Esophagus squamous epithelium (tissue), 5 donors: ENCODE results near the gene NONO. TPM values are rescaled to one million over a fixed set of nuclear protein-coding genes. Genes with fewer than 3 reads are reported as not detected.
"Not testable (repeated sequence)": the region's sequence is repeated elsewhere in the genome, so short reads cannot be mapped to it uniquely, and the experiment has no call there.

ENCODE experiments used
- DNase-seq: peaks from one replicate; lab custom pipeline; 2025; lab: John Stamatoyannopoulos, UW
- H3K27ac ChIP-seq, 4 donors: fragments of 200-600 bp; sonication (generic); one replicate each; pipeline ENCODE4 v1.5.1; 2016 to 2019; ENCODE audit warnings: mild to moderate bottlenecking in 1 of 4
- H3K27me3 ChIP-seq, 4 donors: fragments of 200-600 bp; sonication (generic); 1 replicate in 3 of 4; 2 replicates in 1 of 4; pipeline versions ENCODE4 v1.5.1 to v1.6.0; 2017 to 2021; ENCODE audit warnings: antibody characterized with exemption in 1 of 4
- H3K36me3 ChIP-seq, 3 donors: fragments of 200-600 bp; sonication (generic); one replicate each; pipeline ENCODE4 v1.5.1; 2016 to 2019
- H3K4me1 ChIP-seq, 3 donors: fragments of 200-600 bp; sonication (generic); one replicate each; pipeline ENCODE4 v1.5.1; 2017 to 2019
- H3K4me3 ChIP-seq, 4 donors: fragments of 200-600 bp; sonication (generic); 1 replicate in 3 of 4; 2 replicates in 1 of 4; pipeline ENCODE4 v1.5.1; 2016 to 2019; ENCODE audit warnings: mild to moderate bottlenecking in 2 of 4, moderate library complexity in 1 of 4
- H3K9me3 ChIP-seq, 3 donors: fragments of 200-600 bp; sonication (generic); one replicate each; pipeline ENCODE4 v1.5.1; 2016 to 2019
- CTCF ChIP-seq, 6 experiments: fragments of 450-650 bp in 4 of 6; fragments of 200-600 bp in 2 of 6; sonication (generic) in 2 of 6; IDR thresholded peaks; one replicate each; pipeline ENCODE4 v1.5.1; 2016 to 2019; ENCODE audit warnings: antibody characterized with exemption in 6 of 6, mild to moderate bottlenecking in 4 of 6, moderate library complexity in 4 of 6
- POLR2A ChIP-seq, 4 donors: fragments of 450-650 bp; IDR thresholded peaks; one replicate each; pipeline ENCODE4 v1.6.1; 2017; ENCODE audit warnings: antibody characterized with exemption in 4 of 4, mild to moderate bottlenecking in 4 of 4, moderate library complexity in 3 of 4
- WGBS, 2 donors: methylation state at CpG; one replicate each; pipeline ENCODE4 v1.1.5; 2018; 5-methylcytosine and 5-hydroxymethylcytosine counted together
- intact Hi-C: fragments of 100-400 bp; cut with DNase I; formaldehyde crosslinking; loops from one replicate; pipeline ENCODE4 v1.15.0; 2022
- total RNA-seq, 4 donors: library from RNA; depleted of rRNA; stranded (reverse); fragments of >200 nt; gene quantifications; one replicate each; pipeline ENCODE4 v1.1.0, GENCODE V29; 2016
- donor health status: DM: yes; HTN: yes; CAD: no.

NONO gene
- total RNA-seq, 4 donors from 2014 or later: 126 to 227 (median 187) TPM

GRCh38 chrX:71269801-71270395, 13.5 kb upstream of the NONO start:
- H3K4me1 ChIP-seq: no peaks in the 10 kb centered on the region
- intact Hi-C loops: no loop called here
- TF ChIP-seq CTCF (IDR thresholded peaks at IDR 0.05): no peak
- TF ChIP-seq POLR2A (IDR thresholded peaks at IDR 0.05): no peak
- no peak overlapping the region for H3K27ac ChIP-seq
- no peaks in the 10 kb centered on the region for H3K27me3 ChIP-seq
- 100% methylated on average over 1 to 2 of the region's 19 CpGs for WGBS, 2 donors
- no peak for DNase-seq
- peaks cover 0 to 6% (median 0%) of the 10 kb centered on the region in 3 donors for H3K9me3 ChIP-seq
- no peak overlapping the region for H3K4me3 ChIP-seq
- no peaks in the 10 kb centered on the region for H3K36me3 ChIP-seq

GRCh38 chrX:71272313-71272712, 11.1 kb upstream of the NONO start:
- H3K36me3 ChIP-seq, H3K27ac ChIP-seq, H3K9me3 ChIP-seq, H3K4me3 ChIP-seq, H3K4me1 ChIP-seq, intact Hi-C loops, H3K27me3 ChIP-seq, DNase-seq: not testable (repeated sequence)
- WGBS, 2 donors: 63 to 67% methylated on average over 1 to 2 of the region's 2 CpGs

DNA sequence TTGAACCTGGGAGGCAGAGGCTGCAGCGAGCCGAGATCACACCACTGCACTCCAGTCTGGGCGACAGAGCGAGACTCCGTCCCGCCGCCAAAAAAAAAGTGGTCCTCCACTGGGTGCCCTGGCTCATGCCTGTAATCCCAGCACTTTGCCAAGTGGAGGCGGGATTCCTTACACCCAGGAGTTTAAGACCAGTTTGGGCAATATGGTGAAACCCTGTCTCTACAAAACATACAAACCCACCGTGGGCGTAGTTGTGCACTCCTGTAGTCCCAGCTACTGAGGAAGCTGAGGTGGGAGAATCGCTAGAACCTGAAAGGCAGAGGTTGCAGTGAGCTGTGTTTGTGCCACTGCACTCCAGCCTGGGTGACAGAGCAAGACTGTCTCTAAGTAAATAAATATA, 2.1 kb upstream of the NONO start:
- H3K36me3 ChIP-seq, H3K27me3 ChIP-seq, H3K4me3 ChIP-seq, intact Hi-C loops, H3K27ac ChIP-seq, DNase-seq, H3K9me3 ChIP-seq: not testable (repeated sequence)
- WGBS, 2 donors: 76 to 100% methylated on average over 2 to 4 of the region's 11 CpGs
- peaks cover 0 to 19% (median 0%) of the 10 kb centered on the region in 3 donors for H3K4me1 ChIP-seq

DNA sequence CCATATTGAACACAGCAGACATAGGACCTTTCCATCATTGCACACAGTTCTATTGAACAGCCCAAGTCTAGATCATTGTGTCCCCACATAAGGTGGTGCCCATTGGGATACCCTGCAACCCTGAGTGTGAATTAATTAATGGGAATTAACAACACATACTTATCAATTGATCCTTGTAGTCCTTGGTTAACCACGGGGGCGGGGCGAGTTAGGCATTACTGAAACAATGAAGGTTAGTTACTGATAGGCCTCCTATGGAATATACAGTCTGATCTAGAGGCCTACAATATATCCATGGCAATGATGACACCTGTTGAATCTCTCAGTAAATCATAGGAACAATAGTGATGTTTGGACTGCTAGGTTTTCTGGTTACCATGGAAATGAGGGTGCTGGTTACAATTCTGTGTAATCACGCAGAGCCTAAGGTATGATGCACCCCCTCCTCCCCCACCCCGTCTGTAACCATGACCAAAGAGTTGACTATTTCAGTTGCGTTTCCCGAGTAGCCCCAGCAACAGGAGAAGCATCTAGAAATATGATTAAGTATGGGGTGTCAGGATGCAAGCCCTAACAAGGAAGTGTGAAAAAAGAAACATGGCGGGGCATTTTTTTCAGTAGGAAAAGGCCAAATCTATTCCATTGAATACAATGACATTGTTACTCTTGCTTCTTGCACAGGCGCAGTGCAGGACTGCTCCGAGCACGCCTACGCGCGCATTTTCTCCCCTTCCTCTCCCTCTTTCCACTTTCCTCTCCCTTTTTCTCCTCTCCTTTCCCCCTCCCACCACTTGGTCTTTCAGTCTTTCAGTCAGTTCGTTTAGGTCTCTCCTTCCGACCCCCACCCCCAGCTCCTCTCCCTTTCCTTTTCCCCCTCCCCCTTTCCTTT, 677 bp upstream of the NONO start:
- WGBS, 2 donors: 0 to 51% methylated on average over 9 to 16 of the region's 16 CpGs
- Histone ChIP-seq H3K36me3 (no peaks in the 10 kb centered on the region), H3K27me3 (no peaks in the 10 kb centered on the region), H3K4me1 (peaks cover 0 to 32% (median 0%) of the 10 kb centered on the region in 3 donors), H3K4me3 (peak overlapping the region; percentile 61 to 72 (median 66)), H3K9me3 (no peaks in the 10 kb centered on the region), H3K27ac (peak overlapping the region; percentile 87 to 95 (median 91))
- no peak for DNase-seq
- intact Hi-C loops: no loop called here
- TF ChIP-seq POLR2A (IDR thresholded peaks at IDR 0.05) (no peak), CTCF (IDR thresholded peaks at IDR 0.05) (no peak)

- peaks cover 0 to 39% (median 0%) of the 10 kb centered on the region in 3 donors for H3K4me1 ChIP-seq
- DNase-seq: no peak
- no peak overlapping the region for H3K27ac ChIP-seq
- H3K27me3 ChIP-seq: no peaks in the 10 kb centered on the region
- peaks cover 0 to 6% (median 0%) of the 10 kb centered on the region in 3 donors for H3K36me3 ChIP-seq
- no peak for TF ChIP-seq POLR2A (IDR thresholded peaks at IDR 0.05)
- TF ChIP-seq CTCF (IDR thresholded peaks at IDR 0.05): no peak
- H3K9me3 ChIP-seq: no peaks in the 10 kb centered on the region
- H3K4me3 ChIP-seq: peak overlapping the region in 2 of 4 donors; percentile 68 to 72
- intact Hi-C loops: no loop called here
Measured at GRCh38 chrX:71285929-71286328, 2.5 kb downstream of the NONO start.

DNA sequence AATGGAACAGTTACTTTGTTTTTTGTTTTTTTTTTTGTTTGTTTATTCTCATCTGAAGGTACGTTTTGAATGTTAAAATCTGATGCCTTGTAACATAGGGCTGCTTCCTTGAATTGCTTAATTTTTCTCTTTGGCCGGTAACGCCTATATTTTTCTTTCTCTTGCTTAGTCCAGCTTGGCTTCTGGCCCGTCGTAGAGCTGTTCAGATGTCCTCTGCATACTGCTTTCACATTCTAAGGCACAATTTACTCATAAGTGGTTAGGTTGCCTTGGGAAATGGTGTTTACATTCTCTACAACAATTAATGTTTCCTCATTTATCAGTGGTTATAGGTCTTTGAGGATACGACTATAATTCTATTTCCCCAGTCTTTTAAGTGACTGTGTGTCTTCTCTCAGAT, 7.9 kb downstream of the NONO start:
- 61 to 73% methylated on average over 4 to 6 of the region's 6 CpGs for WGBS, 2 donors
- peaks cover 8 to 60% (median 18%) of the 10 kb centered on the region in 3 donors for H3K36me3 ChIP-seq
- no peaks in the 10 kb centered on the region for H3K9me3 ChIP-seq
- no peak for DNase-seq
- H3K4me1 ChIP-seq: peaks cover 0 to 18% (median 0%) of the 10 kb centered on the region in 3 donors
- no peak overlapping the region for H3K27ac ChIP-seq
- no peaks in the 10 kb centered on the region for H3K27me3 ChIP-seq
- intact Hi-C loops: no loop called here
- no peak overlapping the region for H3K4me3 ChIP-seq
- no peak for TF ChIP-seq POLR2A (IDR thresholded peaks at IDR 0.05)
- no peak for TF ChIP-seq CTCF (IDR thresholded peaks at IDR 0.05)
